HL-60 (cell line): ENCODE results near the gene ZMYND8.

Experiments
- GABPA ChIP-seq: IDR thresholded peaks from 2 replicates; pipeline ENCODE4 v1.6.1; 2012; ENCODE audit warnings: low read depth
- POLR2AphosphoS5 ChIP-seq: IDR thresholded peaks from 2 replicates; pipeline ENCODE4 v1.6.1; 2012; ENCODE audit warnings: low read depth
- TF ChIP-seq, protein P1 (sequence below): IDR thresholded peaks from one replicate; pipeline ENCODE4 v1.5.1; 2011; ENCODE audit warnings: low read length, control low read depth, inconsistent platforms; ENCODE audit not compliant: insufficient read depth

GRCh38 chr20:47267621-47268020 lies 88.9 kb downstream of the ZMYND8 start:
- TF ChIP-seq POLR2AphosphoS5 (no peak), GABPA (no peak)
- TF ChIP-seq, protein P1, sequence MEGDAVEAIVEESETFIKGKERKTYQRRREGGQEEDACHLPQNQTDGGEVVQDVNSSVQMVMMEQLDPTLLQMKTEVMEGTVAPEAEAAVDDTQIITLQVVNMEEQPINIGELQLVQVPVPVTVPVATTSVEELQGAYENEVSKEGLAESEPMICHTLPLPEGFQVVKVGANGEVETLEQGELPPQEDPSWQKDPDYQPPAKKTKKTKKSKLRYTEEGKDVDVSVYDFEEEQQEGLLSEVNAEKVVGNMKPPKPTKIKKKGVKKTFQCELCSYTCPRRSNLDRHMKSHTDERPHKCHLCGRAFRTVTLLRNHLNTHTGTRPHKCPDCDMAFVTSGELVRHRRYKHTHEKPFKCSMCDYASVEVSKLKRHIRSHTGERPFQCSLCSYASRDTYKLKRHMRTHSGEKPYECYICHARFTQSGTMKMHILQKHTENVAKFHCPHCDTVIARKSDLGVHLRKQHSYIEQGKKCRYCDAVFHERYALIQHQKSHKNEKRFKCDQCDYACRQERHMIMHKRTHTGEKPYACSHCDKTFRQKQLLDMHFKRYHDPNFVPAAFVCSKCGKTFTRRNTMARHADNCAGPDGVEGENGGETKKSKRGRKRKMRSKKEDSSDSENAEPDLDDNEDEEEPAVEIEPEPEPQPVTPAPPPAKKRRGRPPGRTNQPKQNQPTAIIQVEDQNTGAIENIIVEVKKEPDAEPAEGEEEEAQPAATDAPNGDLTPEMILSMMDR, result no peak
